SK-N-SH (cell line): Measurements from ENCODE around the gene ZNF467.
A peak's percentile ranks its signal among the peaks of the same experiment; 100 is the strongest.

ENCODE experiments used
- CTCF ChIP-seq: fragments of 200-600 bp; sonication (generic); IDR thresholded peaks from 2 replicates; pipeline ENCODE4 v1.6.1; 2017; ENCODE audit warnings: antibody characterized with exemption, mild to moderate bottlenecking, moderate library complexity
- ELF1 ChIP-seq: IDR thresholded peaks from 2 replicates; pipeline ENCODE4 v1.4.0; 2012
- EP300 ChIP-seq, 2 experiments: IDR thresholded peaks; 2 replicates each; pipeline versions ENCODE4 v1.4.0 to v1.6.1; 2012; ENCODE audit warnings: borderline replicate concordance in 1 of 2, low read depth in 1 of 2, low read length in 1 of 2
- EZH2phosphoT487 ChIP-seq: fragments of 200-600 bp; sonication (generic); IDR thresholded peaks from 2 replicates; pipeline ENCODE4 v1.6.1; 2017; ENCODE audit warnings: low read depth, mixed run types, mild to moderate bottlenecking, antibody characterized with exemption, moderate library complexity, borderline replicate concordance
- MAX ChIP-seq: IDR thresholded peaks from 2 replicates; pipeline ENCODE4 v1.4.0; 2012; ENCODE audit warnings: low read depth
- MXI1 ChIP-seq: IDR thresholded peaks from 2 replicates; pipeline ENCODE4 v1.6.1; 2012; ENCODE audit warnings: mild to moderate bottlenecking, low read depth, low read length, improper control_type of control experiment
- PBX3 ChIP-seq: IDR thresholded peaks from 2 replicates; pipeline ENCODE4; 2012
- POLR2AphosphoS5 ChIP-seq: IDR thresholded peaks from 2 replicates; pipeline ENCODE4 v1.6.1; 2012; ENCODE audit warnings: low read depth, low read length
- RAD21 ChIP-seq: IDR thresholded peaks from 2 replicates; pipeline ENCODE4 v1.6.1; 2012; ENCODE audit warnings: mild to moderate bottlenecking, low read length
- RCOR1 ChIP-seq: fragments of 150-350 bp; IDR thresholded peaks from 2 replicates; pipeline ENCODE4 v1.6.1; 2017; ENCODE audit warnings: antibody characterized with exemption, low read length
- SMC3 ChIP-seq: IDR thresholded peaks from 2 replicates; pipeline ENCODE4 v1.6.1; 2012; ENCODE audit warnings: low read depth, low read length, improper control_type of control experiment
- USF2 ChIP-seq: fragments of 150-350 bp; IDR thresholded peaks from 2 replicates; pipeline ENCODE4 v1.6.1; 2017; ENCODE audit warnings: antibody characterized with exemption, low read length, low read depth, borderline replicate concordance

- TF ChIP-seq POLR2AphosphoS5 (no peak), CTCF (peak; percentile 18), USF2 (no peak), ELF1 (no peak), SMC3 (no peak), MAX (no peak), EP300 (IDR thresholded peaks at IDR 0.05; ENCODE audit: borderline replicate concordance in 1 of 2, low read depth in 1 of 2, low read length in 1 of 2) (no peak), RCOR1 (no peak), PBX3 (no peak), EZH2phosphoT487 (no peak), RAD21 (no peak; the same call in 1 of the 2 replicates), MXI1 (no peak)
These were observed 8.6 kb downstream of the ZNF467 start for GRCh38 chr7:149764481-149765398.
